HL-60 (cell line): Measurements from ENCODE around the gene PRRT3.

Experiments used
- SPI1 ChIP-seq: IDR thresholded peaks from 2 replicates; pipeline ENCODE4 v1.6.1; 2012; ENCODE audit warnings: low read depth, mild to moderate bottlenecking, borderline replicate concordance
- TF ChIP-seq, protein P1 (sequence below): IDR thresholded peaks from one replicate; pipeline ENCODE4 v1.5.1; 2011; ENCODE audit warnings: low read length, control low read depth, inconsistent platforms; ENCODE audit not compliant: insufficient read depth

DNA sequence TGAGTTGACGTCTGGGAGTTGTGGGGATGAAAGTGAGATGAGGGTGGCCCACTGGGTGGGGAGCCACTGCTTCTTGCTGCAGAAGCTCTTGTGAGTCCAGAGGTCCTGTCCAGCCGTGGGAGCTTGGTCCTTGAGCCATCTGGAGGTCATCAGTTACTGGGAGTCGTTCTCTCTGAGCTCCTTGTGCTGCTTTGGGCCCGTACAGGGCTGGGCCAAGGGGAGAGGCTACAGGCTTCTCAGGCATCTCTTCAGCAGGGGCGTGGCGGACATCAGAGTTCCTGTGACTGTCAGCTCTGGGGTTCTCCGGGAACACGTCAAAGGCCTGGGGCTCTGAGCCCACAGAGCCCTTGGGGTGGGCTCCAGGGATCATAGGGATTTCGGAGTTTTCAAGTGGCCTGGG is 2.6 kb downstream of the PRRT3 start:
- TF ChIP-seq, protein P1, sequence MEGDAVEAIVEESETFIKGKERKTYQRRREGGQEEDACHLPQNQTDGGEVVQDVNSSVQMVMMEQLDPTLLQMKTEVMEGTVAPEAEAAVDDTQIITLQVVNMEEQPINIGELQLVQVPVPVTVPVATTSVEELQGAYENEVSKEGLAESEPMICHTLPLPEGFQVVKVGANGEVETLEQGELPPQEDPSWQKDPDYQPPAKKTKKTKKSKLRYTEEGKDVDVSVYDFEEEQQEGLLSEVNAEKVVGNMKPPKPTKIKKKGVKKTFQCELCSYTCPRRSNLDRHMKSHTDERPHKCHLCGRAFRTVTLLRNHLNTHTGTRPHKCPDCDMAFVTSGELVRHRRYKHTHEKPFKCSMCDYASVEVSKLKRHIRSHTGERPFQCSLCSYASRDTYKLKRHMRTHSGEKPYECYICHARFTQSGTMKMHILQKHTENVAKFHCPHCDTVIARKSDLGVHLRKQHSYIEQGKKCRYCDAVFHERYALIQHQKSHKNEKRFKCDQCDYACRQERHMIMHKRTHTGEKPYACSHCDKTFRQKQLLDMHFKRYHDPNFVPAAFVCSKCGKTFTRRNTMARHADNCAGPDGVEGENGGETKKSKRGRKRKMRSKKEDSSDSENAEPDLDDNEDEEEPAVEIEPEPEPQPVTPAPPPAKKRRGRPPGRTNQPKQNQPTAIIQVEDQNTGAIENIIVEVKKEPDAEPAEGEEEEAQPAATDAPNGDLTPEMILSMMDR, result no peak
- no peak for TF ChIP-seq SPI1
